IPS-18a (cell line): Measurements from ENCODE around the gene DNAH17.

ENCODE experiments used
- H3K27ac ChIP-seq: one replicate; pipeline ENCODE4 v1.5.1; 2013; ENCODE audit warnings: low read length
- H3K27me3 ChIP-seq: one replicate; pipeline ENCODE4 v1.6.1; 2013; ENCODE audit warnings: mild to moderate bottlenecking, low read length; ENCODE audit not compliant: control insufficient read depth, insufficient read depth
- H3K36me3 ChIP-seq: one replicate; pipeline ENCODE4 v1.6.1; 2013; ENCODE audit warnings: low read depth, low read length; ENCODE audit not compliant: control insufficient read depth
- H3K4me1 ChIP-seq: one replicate; pipeline ENCODE4 v1.6.1; 2013; ENCODE audit warnings: low read depth, low read length; ENCODE audit not compliant: control insufficient read depth
- H3K4me3 ChIP-seq: one replicate; pipeline ENCODE4 v1.5.1; 2013; ENCODE audit warnings: low read length
- H3K9ac ChIP-seq: one replicate; pipeline ENCODE4 v1.6.1; 2013; ENCODE audit warnings: mild to moderate bottlenecking, low read length, moderate library complexity
- H3K9me3 ChIP-seq: one replicate; pipeline ENCODE4 v1.6.1; 2013; ENCODE audit warnings: low read depth, low read length; ENCODE audit not compliant: control insufficient read depth

DNAH17 gene

GRCh38 chr17:78391051-78391431, 186.2 kb downstream of the DNAH17 start:
- Histone ChIP-seq H3K27ac (no peak overlapping the region), H3K27me3 (no peaks in the 10 kb centered on the region), H3K4me1 (peaks cover 6% of the 10 kb centered on the region), H3K9me3 (no peaks in the 10 kb centered on the region), H3K4me3 (no peak overlapping the region), H3K9ac (no peak overlapping the region), H3K36me3 (peaks cover 5% of the 10 kb centered on the region)

DNA sequence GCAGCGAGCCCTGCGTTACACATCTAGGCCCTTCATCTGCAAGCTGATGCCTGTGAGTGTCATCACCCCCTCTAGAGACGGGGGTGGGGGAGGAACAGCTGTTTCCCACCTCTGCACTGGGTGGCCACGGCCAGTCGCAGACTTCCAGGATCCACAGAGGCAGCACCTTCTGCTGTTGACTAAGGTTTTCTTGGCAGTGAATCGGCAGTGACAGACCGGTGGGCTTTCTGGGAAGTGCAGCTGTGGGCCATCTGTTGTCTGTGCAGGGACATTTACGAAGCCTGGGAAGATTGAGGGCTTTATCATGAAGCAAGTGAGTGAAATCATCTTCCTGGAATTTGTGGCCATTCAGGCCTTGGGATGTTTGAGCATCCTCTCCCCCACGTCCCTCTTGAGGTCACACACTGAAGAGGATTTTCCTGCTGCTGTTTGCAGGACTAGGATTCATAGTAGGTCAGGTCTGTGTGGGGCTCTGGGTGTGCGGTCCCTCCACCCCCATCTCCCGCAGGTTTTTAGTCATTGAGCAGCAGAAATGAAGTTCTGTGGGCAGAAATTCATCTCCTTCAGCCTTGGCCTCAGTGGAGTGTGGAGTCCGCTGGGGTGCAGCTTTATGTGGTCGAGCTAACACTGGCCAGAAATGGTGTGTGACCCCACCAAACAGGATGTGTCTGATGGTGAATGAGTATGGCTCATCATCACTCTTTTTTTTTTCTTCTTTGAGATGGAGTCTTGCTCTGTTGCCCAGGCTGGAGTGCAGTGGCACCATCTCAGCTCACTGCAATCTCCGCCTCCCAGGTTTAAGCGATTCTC, 186.8 kb downstream of the DNAH17 start:
- no peak overlapping the region for H3K9ac ChIP-seq
- no peak overlapping the region for H3K27ac ChIP-seq
- H3K4me1 ChIP-seq = peaks cover 10% of the 10 kb centered on the region

DNA sequence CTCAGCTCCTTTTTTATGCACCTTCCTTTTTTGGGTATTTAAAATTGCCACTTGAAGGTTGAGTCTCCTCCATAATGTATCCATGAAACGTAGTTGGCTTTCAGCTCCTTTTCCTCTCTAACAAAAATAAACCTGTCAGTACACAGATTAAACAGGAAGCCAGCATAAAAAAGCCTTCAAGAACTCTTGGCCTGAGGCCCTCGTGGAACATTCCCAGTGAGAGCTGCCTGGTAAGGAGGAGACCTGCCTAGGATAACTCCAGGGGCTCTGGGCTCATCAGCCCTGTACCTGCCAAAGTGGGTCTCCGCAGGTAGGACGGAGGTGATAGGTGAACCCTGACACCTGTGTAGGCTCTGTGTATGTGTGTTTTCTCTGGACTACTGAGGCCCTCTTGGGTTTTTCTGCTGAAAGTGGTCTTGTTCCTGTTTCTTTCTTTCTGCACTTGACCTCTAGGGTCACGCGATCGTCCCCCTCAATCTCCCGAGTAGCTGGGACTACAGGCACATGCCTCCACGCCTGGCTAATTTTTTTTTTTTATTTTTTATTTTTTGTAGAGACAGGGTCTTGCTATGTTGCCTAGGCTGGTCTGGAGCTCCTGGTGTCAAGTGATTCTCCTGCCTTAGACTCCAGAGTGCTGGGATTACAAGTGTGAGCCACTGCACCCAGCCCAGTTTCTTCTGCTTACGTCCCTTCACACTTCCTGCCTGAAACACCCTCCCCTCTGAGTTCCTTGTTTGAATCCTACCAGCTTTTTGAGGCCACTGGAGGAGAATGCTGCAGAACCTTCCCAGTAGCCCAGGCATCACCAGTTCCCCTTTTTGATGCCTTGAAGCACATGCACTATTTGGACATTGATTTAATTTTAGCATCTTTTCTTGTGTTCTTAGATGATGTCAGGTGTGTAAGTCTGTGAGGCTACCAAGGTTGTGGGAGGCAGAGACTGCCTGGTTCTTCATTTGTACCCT, 188.9 kb downstream of the DNAH17 start:
- Histone ChIP-seq H3K4me3 (no peak overlapping the region), H3K9ac (no peak overlapping the region), H3K9me3 (no peaks in the 10 kb centered on the region), H3K27me3 (no peaks in the 10 kb centered on the region), H3K27ac (no peak overlapping the region), H3K36me3 (peaks cover under 1% of the 10 kb centered on the region), H3K4me1 (peaks cover 13% of the 10 kb centered on the region)

More for the DNA sequence above, 186.8 kb downstream of the DNAH17 start:
- H3K9me3 ChIP-seq = no peaks in the 10 kb centered on the region
- H3K36me3 ChIP-seq = peaks cover 5% of the 10 kb centered on the region
- H3K4me3 ChIP-seq = no peak overlapping the region
- H3K27me3 ChIP-seq = no peaks in the 10 kb centered on the region

DNA sequence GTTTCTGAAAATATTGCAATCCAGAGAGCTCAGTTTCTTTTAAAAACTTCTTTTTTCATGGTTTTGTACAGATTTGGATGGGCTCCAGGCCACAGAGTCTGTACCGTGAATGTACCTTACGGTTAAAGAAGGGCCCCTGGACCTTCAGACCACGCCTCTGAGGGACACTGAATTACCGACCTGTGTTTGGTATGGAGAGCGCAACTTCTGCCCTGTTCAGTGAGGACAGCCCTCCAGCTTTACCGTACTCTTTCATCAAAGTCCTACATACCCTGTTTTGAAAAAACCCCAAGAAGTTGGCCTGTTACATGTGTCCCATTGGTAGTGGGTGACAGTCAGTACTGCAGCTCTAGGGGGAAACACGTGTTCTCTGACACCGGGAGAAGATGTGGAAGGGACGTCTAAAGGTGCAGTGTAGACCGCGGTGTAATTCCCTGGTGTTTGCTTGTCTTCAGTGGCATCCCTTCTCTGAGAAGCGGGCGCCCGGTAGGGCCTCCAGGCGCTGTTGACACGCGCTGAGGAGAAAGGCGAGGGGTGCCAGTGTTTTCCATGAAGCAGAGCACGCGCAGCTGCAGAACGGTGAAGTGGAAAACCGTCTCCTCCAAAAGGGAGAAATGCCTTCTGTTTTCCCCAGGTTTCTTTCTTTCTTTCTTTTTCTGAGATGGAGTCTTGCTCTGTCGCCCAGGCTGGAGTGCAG, 192.6 kb downstream of the DNAH17 start:
- Histone ChIP-seq H3K9me3 (no peaks in the 10 kb centered on the region), H3K9ac (no peak overlapping the region), H3K4me1 (peaks cover 27% of the 10 kb centered on the region), H3K36me3 (peaks cover 5% of the 10 kb centered on the region), H3K27ac (no peak overlapping the region), H3K4me3 (no peak overlapping the region), H3K27me3 (no peaks in the 10 kb centered on the region)

DNA sequence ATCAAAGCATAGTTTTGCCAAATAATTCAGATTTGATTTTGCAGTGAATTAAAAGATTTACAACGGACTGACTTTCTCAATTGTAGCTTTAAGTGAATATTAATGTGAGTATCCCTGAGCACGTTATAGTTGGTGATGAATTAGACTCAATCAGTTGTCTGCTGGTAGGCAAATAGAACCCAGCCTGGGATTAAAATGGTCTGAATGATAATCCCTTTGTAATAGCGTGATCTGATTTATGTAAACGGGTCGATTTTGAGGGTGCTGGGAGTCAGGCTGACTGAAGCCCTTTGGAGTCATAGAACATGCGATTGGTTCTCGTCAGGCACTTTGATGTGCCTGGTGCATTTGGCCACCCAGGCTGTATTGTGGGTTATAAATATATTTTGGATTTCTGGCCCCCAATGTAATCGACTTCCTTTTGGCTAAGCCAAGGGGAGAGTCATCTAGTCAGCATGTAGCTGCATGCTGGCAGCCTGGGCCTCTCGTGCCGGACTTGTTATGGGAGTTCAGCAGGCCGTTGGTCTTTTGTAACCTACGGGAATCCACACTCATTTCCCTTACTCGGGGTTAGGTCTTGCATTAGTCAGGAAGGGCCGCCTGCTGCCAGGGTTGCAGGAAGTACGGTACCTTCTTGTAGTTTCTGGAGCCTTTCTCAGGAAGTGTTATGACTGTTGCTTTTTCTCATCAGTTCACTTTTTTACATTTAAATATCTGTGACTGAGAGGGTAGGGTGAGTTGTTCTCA, 193.3 kb downstream of the DNAH17 start:
- no peak overlapping the region for H3K27ac ChIP-seq
- H3K4me3 ChIP-seq = no peak overlapping the region
- H3K36me3 ChIP-seq = peaks cover 5% of the 10 kb centered on the region
- no peaks in the 10 kb centered on the region for H3K9me3 ChIP-seq
- no peaks in the 10 kb centered on the region for H3K27me3 ChIP-seq
- H3K4me1 ChIP-seq = peaks cover 31% of the 10 kb centered on the region
- no peak overlapping the region for H3K9ac ChIP-seq

- Histone ChIP-seq H3K36me3 (peaks cover 5% of the 10 kb centered on the region), H3K4me1 (peaks cover 31% of the 10 kb centered on the region), H3K27ac (no peak overlapping the region), H3K27me3 (no peaks in the 10 kb centered on the region), H3K4me3 (no peak overlapping the region), H3K9ac (no peak overlapping the region), H3K9me3 (no peaks in the 10 kb centered on the region)
Measured at GRCh38 chr17:78381601-78382232, 195.5 kb downstream of the DNAH17 start.

DNA sequence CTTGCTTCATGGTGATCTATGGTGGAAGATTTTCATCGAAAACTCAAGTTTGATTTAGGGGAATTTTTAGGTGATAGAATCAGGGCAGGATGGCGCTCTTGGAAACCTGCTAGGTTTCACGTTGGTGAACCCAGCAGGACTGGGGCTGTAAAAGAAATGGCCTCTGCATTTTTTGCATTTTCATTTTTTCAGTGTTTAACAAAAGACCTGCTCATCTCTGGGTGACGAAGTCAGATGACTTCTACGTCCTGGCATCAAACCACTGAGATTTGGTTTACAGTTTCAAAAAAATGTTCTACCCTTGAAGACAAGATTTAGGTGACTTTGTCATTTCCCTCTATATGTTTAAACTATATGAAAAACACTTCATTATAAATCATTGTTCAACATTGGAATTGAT, 196.8 kb downstream of the DNAH17 start:
- Histone ChIP-seq H3K4me3 (no peak overlapping the region), H3K36me3 (peaks cover 5% of the 10 kb centered on the region), H3K27ac (no peak overlapping the region), H3K9me3 (no peaks in the 10 kb centered on the region), H3K4me1 (peaks cover 29% of the 10 kb centered on the region), H3K27me3 (no peaks in the 10 kb centered on the region), H3K9ac (no peak overlapping the region)

DNA sequence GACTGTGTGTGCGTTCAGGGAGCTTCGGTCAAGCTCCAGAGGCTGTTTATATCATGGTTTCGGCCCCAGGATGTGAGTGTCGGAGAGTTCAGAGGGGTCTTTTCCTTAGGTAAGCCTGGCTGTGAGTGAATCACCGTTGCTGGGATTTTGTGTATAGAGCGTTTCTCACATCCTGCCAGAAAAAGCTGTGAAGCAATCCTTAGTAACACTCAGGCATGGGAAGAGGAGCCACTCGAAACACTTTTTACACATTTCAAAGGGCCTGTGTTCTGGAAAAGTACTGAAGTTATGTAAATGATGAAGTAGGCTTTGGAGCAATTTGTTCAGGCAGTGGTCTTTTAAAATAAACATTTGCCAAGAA, 198.1 kb downstream of the DNAH17 start:
- Histone ChIP-seq H3K27me3 (no peaks in the 10 kb centered on the region), H3K36me3 (peaks cover 5% of the 10 kb centered on the region), H3K4me3 (peak overlapping the region; percentile 91), H3K4me1 (peaks cover 42% of the 10 kb centered on the region), H3K9me3 (no peaks in the 10 kb centered on the region), H3K9ac (peak overlapping the region; percentile 86), H3K27ac (no peak overlapping the region)

GRCh38 chr17:78378225-78379130, 198.7 kb downstream of the DNAH17 start, which contains the start of gene PGS1:
PGS1 (plus strand) TSS chr17:78378649; CDS start chr17:78378666, 17 bp downstream.
- Histone ChIP-seq H3K27ac (no peak within 1 kb of the TSS), H3K27me3 (no peaks in the 10 kb centered on the region), H3K4me1 (peaks cover 44% of the 10 kb centered on the region), H3K36me3 (peaks cover 5% of the 10 kb centered on the region), H3K4me3 (peak within 1 kb of the TSS; percentile 91), H3K9me3 (no peaks in the 10 kb centered on the region), H3K9ac (peak within 1 kb of the TSS; percentile 86)

DNA sequence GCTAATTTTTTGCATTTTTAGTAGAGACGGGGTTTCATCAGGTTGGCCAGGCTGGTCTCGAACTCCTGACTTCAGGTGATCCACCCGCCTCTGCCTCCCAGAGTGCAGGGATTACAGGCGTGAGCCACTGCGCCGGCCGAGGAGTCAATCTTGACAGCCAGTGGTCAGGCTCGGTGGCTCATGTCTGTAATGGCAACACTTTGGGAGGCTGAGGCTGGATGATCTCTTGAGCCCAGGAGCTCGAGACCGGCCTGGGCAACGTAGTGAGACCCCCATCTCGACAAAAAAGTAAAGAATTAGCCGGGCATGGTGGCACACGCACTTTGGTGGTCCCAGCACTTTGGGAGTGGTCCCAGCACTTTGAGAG, 199.4 kb downstream of the DNAH17 start:
- Histone ChIP-seq H3K9ac (no peak overlapping the region), H3K27ac (no peak overlapping the region), H3K36me3 (peaks cover 5% of the 10 kb centered on the region), H3K27me3 (no peaks in the 10 kb centered on the region), H3K4me1 (peaks cover 45% of the 10 kb centered on the region), H3K4me3 (no peak overlapping the region), H3K9me3 (no peaks in the 10 kb centered on the region)
